Placental epithelial cell (primary cell): ENCODE data around the gene SNRPD1. TPM values are rescaled to one million over a fixed set of nuclear protein-coding genes. Genes with fewer than 3 reads are reported as not detected.

ENCODE experiments used
- small RNA-seq: library from RNA; depleted of rRNA; stranded (forward); fragments of <200 nt; gene quantifications from one replicate; pipeline ENCODE3, GENCODE V24; 2012
- total RNA-seq: library from RNA; depleted of rRNA; stranded (reverse); fragments of >200 nt; gene quantifications from 2 replicates; pipeline ENCODE4 v1.2.3, GENCODE V29; 2012

Gene SNRPD1
- total RNA-seq, result 5.9 and 6.3 TPM in 2 replicates

DNA sequence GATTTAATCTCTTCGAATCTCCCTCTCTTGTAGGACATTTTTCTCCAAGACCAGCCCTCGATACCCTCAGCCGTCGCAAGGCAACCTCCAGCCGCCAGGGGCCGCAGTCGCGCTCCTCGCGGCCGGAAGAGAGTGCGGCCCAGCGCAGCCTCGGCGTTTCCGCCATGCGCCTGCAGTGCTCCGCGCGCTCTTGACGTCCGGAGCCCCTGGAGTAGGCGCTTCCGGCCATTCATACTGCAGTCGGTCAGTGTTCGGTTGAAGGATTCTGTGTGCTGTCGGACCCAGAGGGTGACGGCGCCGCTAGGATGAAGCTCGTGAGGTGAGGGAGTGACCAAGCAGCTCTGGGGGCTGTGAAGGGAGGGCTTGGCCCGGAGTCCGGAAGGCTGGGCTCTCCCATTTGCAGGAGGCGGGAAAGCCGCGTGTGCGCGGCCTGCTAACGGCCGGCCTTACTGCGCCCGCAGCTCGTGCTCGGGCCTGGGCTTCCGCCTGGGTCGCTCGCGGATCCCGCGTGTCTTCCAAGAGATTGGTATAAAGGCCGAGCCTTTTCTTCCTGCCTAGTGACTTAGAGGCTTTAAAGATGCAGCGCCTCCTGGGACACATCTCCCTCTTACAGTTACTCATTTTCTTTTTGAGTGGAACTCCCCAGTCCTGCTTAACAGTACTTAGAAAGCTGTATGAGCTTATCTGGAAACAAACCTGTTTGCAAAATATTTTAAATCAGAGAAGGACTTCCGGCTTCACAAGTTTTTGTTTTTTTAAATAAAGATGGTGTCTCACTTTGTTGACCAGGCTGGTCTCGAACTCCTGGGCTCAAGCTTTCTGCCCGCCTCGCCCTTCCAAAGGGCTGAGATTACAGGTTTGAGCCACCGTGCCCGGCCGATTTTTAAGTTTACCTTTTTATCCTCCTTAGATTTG is at the start of gene SNRPD1:
TSS of gene SNRPD1 (plus strand) at position 190 of the 915 bp plus-strand sequence. CDS start at position 306, 116 bp downstream.

DNA sequence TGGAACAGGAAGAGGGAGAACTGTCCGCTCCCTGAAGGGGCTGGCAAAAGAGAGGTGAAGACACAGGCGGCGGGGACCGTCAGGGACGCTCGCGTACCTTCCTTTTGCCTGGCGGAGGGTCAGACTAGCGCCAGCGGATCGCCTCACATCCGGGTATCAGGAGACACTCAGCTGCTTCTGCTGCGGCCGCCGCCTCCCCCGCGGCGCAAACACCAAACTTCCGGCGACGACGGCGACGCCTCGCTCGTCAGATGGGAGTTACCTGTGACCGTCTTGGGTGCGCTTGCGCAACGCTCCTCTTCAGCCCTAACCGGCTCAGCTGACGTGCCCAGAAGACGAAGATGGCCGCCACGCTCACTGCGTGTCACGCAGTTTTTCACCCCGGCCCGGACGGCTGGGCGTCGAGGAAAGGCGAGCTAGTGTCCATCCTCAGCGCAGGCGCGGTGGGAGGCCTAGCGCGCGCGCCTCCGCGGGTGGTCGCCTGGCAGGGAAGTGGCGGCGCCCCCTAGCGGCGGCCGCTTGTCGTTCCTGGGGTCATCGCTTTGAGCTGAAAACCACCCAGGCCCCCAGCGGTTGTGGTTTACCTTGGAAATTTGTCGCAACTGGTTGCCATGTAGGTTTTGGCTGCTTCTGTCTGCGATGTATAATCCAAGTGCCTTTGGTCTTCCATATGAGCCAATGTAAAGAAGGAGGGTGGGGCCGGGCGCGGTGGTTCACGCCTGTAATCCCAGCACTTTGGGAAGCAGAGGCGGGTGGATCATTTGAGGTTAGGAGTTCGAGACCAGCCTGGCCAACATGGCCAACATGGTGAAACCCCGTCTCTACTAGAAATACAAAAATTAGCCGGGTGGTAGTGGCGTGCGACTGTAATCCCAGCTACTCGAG is 11.3 kb upstream of the SNRPD1 start, which contains the start of gene ESCO1:
TSS of gene ESCO1 (minus strand) at position 179 of the 885 bp plus-strand sequence. CDS start 25,861 bp downstream, outside the sequence.

Small RNA genes within 50 kb of the gene (small RNA-seq; reads per million reads assigned to genes)
- not detected for gene MIR320C1

Other genes starting within 250 kb of the SNRPD1 start
- 18.8 and 21.5 TPM in 2 replicates for gene ESCO1, start 11.6 kb upstream of the SNRPD1 start, total RNA-seq
- gene ABHD3, start 92.5 kb downstream of the SNRPD1 start, total RNA-seq, result 5.1 TPM in 2 replicates
- 53.7 and 61.6 TPM in 2 replicates for gene MIB1, start 128.5 kb downstream of the SNRPD1 start, total RNA-seq